Smooth muscle cell (in vitro differentiated cells): ENCODE results near the gene CYB5R3. TPM values are rescaled to one million over a fixed set of nuclear protein-coding genes. Genes with fewer than 3 reads are reported as not detected.

ENCODE experiments used
- DNase-seq: peaks from one replicate; lab custom pipeline; 2025; ENCODE audit not compliant: unreplicated experiment; lab: John Stamatoyannopoulos, UW
- H2AFZ ChIP-seq: fragments of 200-600 bp; sonication (generic); 2 replicates; pipeline ENCODE4 v1.6.0; 2016; ENCODE audit warnings: antibody characterized with exemption, low read depth, mild to moderate bottlenecking
- H3F3A ChIP-seq: fragments of 200-600 bp; sonication (generic); 2 replicates; pipeline ENCODE4 v1.6.0; 2017; ENCODE audit warnings: antibody characterized with exemption, low read depth
- H3K27ac ChIP-seq: fragments of 200-600 bp; sonication (generic); 2 replicates; pipeline ENCODE4 v1.5.1; 2016; ENCODE audit warnings: low read depth, mild to moderate bottlenecking
- H3K27me3 ChIP-seq: fragments of 200-600 bp; sonication (generic); 2 replicates; pipeline ENCODE4 v1.6.1; 2016; ENCODE audit warnings: low read depth, mild to moderate bottlenecking
- H3K36me3 ChIP-seq: fragments of 200-600 bp; sonication (generic); 2 replicates; pipeline ENCODE4 v1.5.1; 2016; ENCODE audit warnings: low read depth
- H3K4me1 ChIP-seq: fragments of 200-600 bp; sonication (generic); 2 replicates; pipeline ENCODE4 v1.5.1; 2016; ENCODE audit warnings: low read depth
- H3K4me2 ChIP-seq: fragments of 200-600 bp; sonication (generic); 2 replicates; pipeline ENCODE4 v1.6.0; 2016; ENCODE audit warnings: mild to moderate bottlenecking
- H3K4me3 ChIP-seq: fragments of 200-600 bp; sonication (generic); 2 replicates; pipeline ENCODE4 v1.5.1; 2016; ENCODE audit warnings: mild to moderate bottlenecking
- H3K79me2 ChIP-seq: fragments of 200-600 bp; sonication (generic); 2 replicates; pipeline ENCODE4 v1.6.0; 2016; ENCODE audit warnings: low read depth, mild to moderate bottlenecking
- H3K9ac ChIP-seq: fragments of 200-600 bp; sonication (generic); 2 replicates; pipeline ENCODE4 v1.6.0; 2016; ENCODE audit warnings: low read depth
- H3K9me3 ChIP-seq: fragments of 200-600 bp; sonication (generic); replicated peaks from 2 replicates; pipeline ENCODE4 v1.5.1; 2016; ENCODE audit warnings: low read depth
- H4K20me1 ChIP-seq: fragments of 200-600 bp; sonication (generic); 2 replicates; pipeline ENCODE4 v1.6.0; 2016; ENCODE audit warnings: low read depth
- WGBS: methylation state at CpG from one replicate; pipeline ENCODE4 v1.1.7; 2016; ENCODE audit warnings: low lambda C conversion rate; 5-methylcytosine and 5-hydroxymethylcytosine counted together
- polyA plus RNA-seq: library from polyadenylated mRNA; unstranded; fragments of >200 nt; fragmentation: Nextera tagmentation; extraction: Ambion mirVana; gene quantifications from 2 replicates; pipeline ENCODE4 v1.2.1, GENCODE V29; 2016
- total RNA-seq: library from RNA; depleted of rRNA; stranded (reverse); fragments of >200 nt; gene quantifications from 2 replicates; pipeline ENCODE4 v1.2.3, GENCODE V29; 2014
- TF ChIP-seq, protein P1 (sequence below): fragments of 200-600 bp; sonication (generic); IDR thresholded peaks from 2 replicates; pipeline ENCODE4 v1.5.1; 2017; ENCODE audit warnings: borderline replicate concordance, mild to moderate bottlenecking, antibody characterized with exemption; ENCODE audit not compliant: insufficient read depth, poor library complexity, severe bottlenecking

CYB5R3 gene
- total and polyA plus RNA-seq, 2 experiments from 2014 or later: 76.8 to 365 TPM

DNA sequence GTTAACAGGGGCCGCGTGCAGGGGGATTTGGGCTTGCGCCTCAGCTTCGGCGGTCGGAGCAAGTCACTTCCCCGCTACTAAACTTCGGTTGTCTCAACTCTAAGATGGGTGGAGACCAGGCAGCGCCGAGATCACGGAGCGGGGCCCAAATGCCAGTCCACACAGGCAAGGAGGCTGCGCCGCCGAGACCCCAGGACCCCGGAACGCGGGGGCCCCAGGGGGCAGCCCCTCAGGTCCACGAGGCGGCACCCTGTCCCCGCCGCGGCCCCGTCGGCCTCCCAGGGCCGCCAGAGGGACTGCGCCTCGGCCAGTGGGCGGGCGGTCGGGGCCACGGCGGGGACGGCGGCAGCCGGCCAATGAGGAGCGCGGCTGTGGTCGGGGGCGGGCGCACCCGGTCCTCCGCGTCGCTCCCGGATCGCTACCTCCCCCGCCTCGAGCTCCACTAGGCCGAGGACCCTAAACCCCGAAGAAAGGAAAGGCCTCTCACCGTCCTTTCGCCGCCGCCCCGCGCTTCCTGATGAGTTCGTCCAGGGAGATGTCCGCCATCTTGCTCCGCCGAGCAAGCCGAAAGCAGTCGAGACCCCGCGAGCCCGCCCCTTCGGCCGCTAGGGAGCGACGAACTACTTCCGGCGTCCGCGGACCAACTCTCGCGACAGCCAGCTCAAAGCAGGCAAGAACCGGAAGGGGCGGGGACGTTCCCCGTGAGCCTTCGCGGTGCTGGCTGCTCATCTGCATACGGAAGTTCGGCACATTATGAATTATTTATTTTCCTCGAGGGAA is 34.7 kb downstream of the CYB5R3 start, which contains the start of gene POLDIP3:
Gene POLDIP3 (minus strand): TSS at position 572 of the 780 bp plus-strand sequence. CDS start 26 bp downstream, at position 546.
- peak; percentile 93 for DNase-seq
- Histone ChIP-seq H3F3A (peaks cover 19% of the 10 kb centered on the region), H3K9ac (peak within 1 kb of the TSS; percentile 97), H3K36me3 (no peaks in the 10 kb centered on the region), H3K4me1 (peaks cover 6% of the 10 kb centered on the region), H3K9me3 (no peaks in the 10 kb centered on the region), H3K4me3 (peak within 1 kb of the TSS; percentile 75), H2AFZ (peak within 1 kb of the TSS; percentile 41), H3K27me3 (no peaks in the 10 kb centered on the region), H3K27ac (peak within 1 kb of the TSS; percentile 98), H3K4me2 (peak within 1 kb of the TSS; percentile 97), H3K79me2 (peaks cover 45% of the 10 kb centered on the region), H4K20me1 (peaks cover 39% of the 10 kb centered on the region)
- TF ChIP-seq, protein P1, sequence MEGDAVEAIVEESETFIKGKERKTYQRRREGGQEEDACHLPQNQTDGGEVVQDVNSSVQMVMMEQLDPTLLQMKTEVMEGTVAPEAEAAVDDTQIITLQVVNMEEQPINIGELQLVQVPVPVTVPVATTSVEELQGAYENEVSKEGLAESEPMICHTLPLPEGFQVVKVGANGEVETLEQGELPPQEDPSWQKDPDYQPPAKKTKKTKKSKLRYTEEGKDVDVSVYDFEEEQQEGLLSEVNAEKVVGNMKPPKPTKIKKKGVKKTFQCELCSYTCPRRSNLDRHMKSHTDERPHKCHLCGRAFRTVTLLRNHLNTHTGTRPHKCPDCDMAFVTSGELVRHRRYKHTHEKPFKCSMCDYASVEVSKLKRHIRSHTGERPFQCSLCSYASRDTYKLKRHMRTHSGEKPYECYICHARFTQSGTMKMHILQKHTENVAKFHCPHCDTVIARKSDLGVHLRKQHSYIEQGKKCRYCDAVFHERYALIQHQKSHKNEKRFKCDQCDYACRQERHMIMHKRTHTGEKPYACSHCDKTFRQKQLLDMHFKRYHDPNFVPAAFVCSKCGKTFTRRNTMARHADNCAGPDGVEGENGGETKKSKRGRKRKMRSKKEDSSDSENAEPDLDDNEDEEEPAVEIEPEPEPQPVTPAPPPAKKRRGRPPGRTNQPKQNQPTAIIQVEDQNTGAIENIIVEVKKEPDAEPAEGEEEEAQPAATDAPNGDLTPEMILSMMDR: peak; percentile 12
- WGBS: under 1% methylated on average over 69 of the region's 85 CpGs

DNA sequence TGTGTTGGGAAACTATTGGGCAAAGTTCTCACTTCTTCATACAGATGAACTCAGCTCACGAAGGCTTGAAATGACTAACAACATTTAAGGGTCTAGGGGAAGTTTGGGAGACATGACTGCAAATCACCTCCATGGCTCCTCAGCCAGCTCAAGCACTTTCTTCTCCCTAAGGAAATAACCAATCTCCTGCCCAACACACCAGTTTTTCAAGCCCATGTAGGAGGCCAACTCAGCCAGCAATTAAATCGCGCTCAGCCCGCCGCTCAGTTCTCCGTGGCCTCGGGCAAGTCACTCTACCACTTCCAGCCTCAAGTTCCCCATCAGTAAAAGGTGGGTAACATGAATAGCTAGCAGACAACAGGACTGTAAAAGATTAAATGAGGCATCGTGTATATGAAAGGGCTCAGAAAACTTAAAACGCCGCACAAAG is 35.3 kb downstream of the CYB5R3 start:
- 2% methylated on average over 10 of the region's 10 CpGs for WGBS
- H3F3A ChIP-seq: peaks cover 25% of the 10 kb centered on the region
- H4K20me1 ChIP-seq: peaks cover 45% of the 10 kb centered on the region
- no peak for DNase-seq
- peak overlapping the region; percentile 98 for H3K27ac ChIP-seq
- peak overlapping the region; percentile 97 for H3K9ac ChIP-seq
- H3K79me2 ChIP-seq: peaks cover 52% of the 10 kb centered on the region
- H2AFZ ChIP-seq: peak overlapping the region; percentile 41
- peaks cover 12% of the 10 kb centered on the region for H3K4me1 ChIP-seq
- no peaks in the 10 kb centered on the region for H3K27me3 ChIP-seq
- peak overlapping the region; percentile 75 for H3K4me3 ChIP-seq
- no peaks in the 10 kb centered on the region for H3K9me3 ChIP-seq
- H3K4me2 ChIP-seq: peak overlapping the region; percentile 97
- no peaks in the 10 kb centered on the region for H3K36me3 ChIP-seq
- TF ChIP-seq, protein P1: no peak

DNA sequence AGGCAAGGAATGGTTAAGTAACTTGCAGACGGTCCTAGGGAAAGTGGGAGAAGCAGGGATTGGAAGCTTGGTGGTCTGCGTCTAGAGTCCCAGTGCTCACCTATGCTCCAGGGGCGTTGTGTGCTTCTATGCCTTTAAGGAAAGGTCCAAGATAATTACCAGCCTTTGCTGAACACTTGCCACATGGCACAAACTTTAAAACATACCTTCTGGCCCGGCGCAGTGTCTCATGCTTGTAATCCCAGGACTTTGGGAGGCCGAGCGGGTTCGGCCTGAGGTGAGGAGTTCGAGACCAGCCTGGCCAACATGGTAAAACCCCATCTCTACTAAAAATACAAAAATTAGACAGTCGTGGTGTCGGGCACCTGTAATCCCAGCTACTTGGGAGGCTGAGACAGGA is 36.9 kb downstream of the CYB5R3 start:
- 89% methylated on average over 11 of the region's 11 CpGs for WGBS
- no peak overlapping the region for H2AFZ ChIP-seq
- H3F3A ChIP-seq: peaks cover 25% of the 10 kb centered on the region
- peaks cover 20% of the 10 kb centered on the region for H3K4me1 ChIP-seq
- H3K4me3 ChIP-seq: no peak overlapping the region
- peak overlapping the region; percentile 97 for H3K4me2 ChIP-seq
- H3K27me3 ChIP-seq: no peaks in the 10 kb centered on the region
- H3K9ac ChIP-seq: no peak overlapping the region
- H3K27ac ChIP-seq: no peak overlapping the region
- no peaks in the 10 kb centered on the region for H3K9me3 ChIP-seq
- peaks cover 58% of the 10 kb centered on the region for H4K20me1 ChIP-seq
- peaks cover 67% of the 10 kb centered on the region for H3K79me2 ChIP-seq
- TF ChIP-seq, protein P1: no peak
- no peaks in the 10 kb centered on the region for H3K36me3 ChIP-seq
- no peak for DNase-seq
